HepG2 (cell line): ENCODE data around the gene LMF2. TPM values are rescaled to one million over a fixed set of nuclear protein-coding genes. Genes with fewer than 3 reads are reported as not detected.

ENCODE experiments used
- CC2D1A ChIP-seq: sonication (generic); formaldehyde crosslinking; IDR thresholded peaks from 2 replicates; pipeline ENCODE4 v1.8.1; 2023; ENCODE audit warnings: mild to moderate bottlenecking, missing genetic modification reagents
- FOXJ3 ChIP-seq: sonication (generic); formaldehyde crosslinking; IDR thresholded peaks from 2 replicates; pipeline ENCODE4 v1.4.0; 2020; ENCODE audit warnings: missing genetic modification reagents, mild to moderate bottlenecking, borderline replicate concordance
- HMGA1 ChIP-seq: sonication (generic); formaldehyde crosslinking; conservative IDR thresholded peaks from 2 replicates; pipeline ENCODE4 v1.4.0; 2020; ENCODE audit warnings: missing genetic modification reagents
- KLF6 ChIP-seq: IDR thresholded peaks from 2 replicates; pipeline ENCODE4 v1.8.0; 2016; ENCODE audit warnings: missing biosample characterization, missing genetic modification reagents
- MATR3 ChIP-seq: sonication (generic); formaldehyde crosslinking; IDR thresholded peaks from 2 replicates; pipeline ENCODE4 v1.4.0; 2020; ENCODE audit warnings: missing genetic modification reagents
- NFIB ChIP-seq: sonication (generic); formaldehyde crosslinking; IDR thresholded peaks from 2 replicates; pipeline ENCODE4 v1.9.0; 2021; ENCODE audit warnings: missing genetic modification reagents, mild to moderate bottlenecking, borderline replicate concordance
- NFKB2 ChIP-seq: sonication (generic); formaldehyde crosslinking; IDR thresholded peaks from 2 replicates; pipeline ENCODE4 v1.4.0; 2020; ENCODE audit warnings: missing genetic modification reagents, borderline replicate concordance
- PTBP1 ChIP-seq: fragments of 200-400 bp; formaldehyde crosslinking; IDR thresholded peaks from 2 replicates; pipeline ENCODE4 v1.6.1; 2018; ENCODE audit warnings: low read length, low read depth; ENCODE audit not compliant: poor library complexity, severe bottlenecking
- RFXAP ChIP-seq: sonication (generic); formaldehyde crosslinking; IDR thresholded peaks from 2 replicates; pipeline ENCODE4 v1.4.0; 2020; ENCODE audit warnings: missing genetic modification reagents, borderline replicate concordance
- TGIF2 ChIP-seq: IDR thresholded peaks from 2 replicates; pipeline ENCODE4 v1.6.1; 2016; ENCODE audit warnings: control low read depth, missing compliant biosample characterization
- ZNF235 ChIP-seq: sonication (generic); formaldehyde crosslinking; IDR thresholded peaks from 2 replicates; pipeline ENCODE4 v1.8.1; 2023; ENCODE audit warnings: mild to moderate bottlenecking, missing genetic modification reagents, borderline replicate concordance
- ZNF562 ChIP-seq: sonication (generic); formaldehyde crosslinking; IDR thresholded peaks from 2 replicates; pipeline ENCODE4 v1.8.0; 2022; ENCODE audit warnings: missing genetic modification reagents, borderline replicate concordance
- ZNF572 ChIP-seq: sonication (generic); formaldehyde crosslinking; IDR thresholded peaks from 2 replicates; pipeline ENCODE4 v1.5.1; 2020; ENCODE audit warnings: mild to moderate bottlenecking, missing genetic modification reagents
- ZNF644 ChIP-seq: IDR thresholded peaks from 2 replicates; pipeline ENCODE4 v1.6.1; 2016; ENCODE audit warnings: low read depth
- polyA plus RNA-seq, 8 experiments: library from polyadenylated mRNA; depleted of rRNA in 3 of 8; stranded (reverse) in 7 of 8; unstranded in 1 of 8; fragments of >200 nt; fragmentation: Illumina TruSeq in 4 of 8; extraction: Trizol in 4 of 8; gene quantifications; 2 replicates each; pipeline versions ENCODE4 v1.2.1 to v1.2.3, GENCODE V29; 2011 to 2016; ENCODE audit warnings: low read depth in 4 of 8, missing spikeins in 1 of 8, mixed read lengths in 1 of 8; ENCODE audit not compliant: insufficient read depth in 1 of 8
- total RNA-seq, 5 experiments: library from RNA; depleted of rRNA; stranded (reverse); fragments of >200 nt; fragmentation: Illumina TruSeq; extraction: Trizol; gene quantifications; 2 replicates each; pipeline ENCODE4 v1.2.3, GENCODE V29; 2016; ENCODE audit warnings: low read depth in 1 of 5
- TF ChIP-seq, protein P1 (sequence below): fragments of 450-650 bp; IDR thresholded peaks from 2 replicates; pipeline ENCODE4 v1.6.1; 2017; ENCODE audit warnings: mild to moderate bottlenecking
- TF ChIP-seq, protein P2 (sequence below): sonication (generic); formaldehyde crosslinking; IDR thresholded peaks from 2 replicates; pipeline ENCODE4 v1.9.0; 2021; ENCODE audit warnings: missing genetic modification reagents, borderline replicate concordance
- TF ChIP-seq, protein P3 (sequence below): sonication (generic); formaldehyde crosslinking; IDR thresholded peaks from 2 replicates; pipeline ENCODE4 v1.4.0; 2020; ENCODE audit warnings: mild to moderate bottlenecking, low read depth, missing genetic modification reagents
- TF ChIP-seq, protein P4 (sequence below): sonication (generic); formaldehyde crosslinking; IDR thresholded peaks from 2 replicates; pipeline ENCODE4 v1.8.0; 2023; ENCODE audit warnings: mild to moderate bottlenecking, missing genetic modification reagents

Gene LMF2
- total and polyA plus RNA-seq, 2 of the 13 experiments (the other 11 are each of a cell fraction or from before 2014, with no cell fraction given): 23.3 to 30.6 TPM

DNA sequence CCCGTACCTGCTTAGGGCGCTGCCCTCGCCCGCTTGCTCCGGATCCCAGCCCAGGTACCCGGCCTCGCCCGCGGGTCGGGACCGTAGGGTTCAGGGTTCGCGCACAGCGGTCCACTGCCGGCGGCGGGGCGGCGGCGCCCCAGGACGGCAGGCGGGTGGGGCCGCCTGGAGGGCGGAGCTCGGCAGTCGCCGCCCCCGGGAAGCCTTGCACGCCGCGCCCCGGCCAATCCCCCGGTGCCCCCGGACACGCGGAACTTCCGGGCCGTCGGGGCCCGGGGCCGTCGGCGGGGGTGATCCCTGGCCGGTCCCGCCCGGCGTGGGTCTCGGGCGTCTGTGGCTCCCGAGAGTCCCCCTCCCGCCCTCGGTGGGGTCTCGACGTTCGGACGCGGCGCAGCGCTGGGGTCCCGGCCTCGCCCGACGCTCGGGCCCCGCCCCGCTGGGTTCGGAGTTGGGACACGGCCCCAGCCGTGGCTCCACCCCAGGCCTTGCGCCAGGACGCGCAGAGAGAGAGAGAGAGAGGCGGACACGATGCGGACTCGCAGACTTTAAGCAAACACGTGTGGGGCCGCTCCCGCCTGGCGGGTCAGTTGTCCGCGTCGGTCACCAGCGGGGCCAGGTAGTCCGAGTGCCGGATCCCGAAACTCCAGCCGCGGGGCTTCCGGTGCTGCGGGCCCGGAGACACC is 22.5 kb upstream of the LMF2 start, which contains the start of gene TYMP (continued):
- no peak for TF ChIP-seq ZNF572 (CRISPR knock-in tag)
- TF ChIP-seq NFIB (CRISPR knock-in tag): no peak
- TF ChIP-seq, protein P1, sequence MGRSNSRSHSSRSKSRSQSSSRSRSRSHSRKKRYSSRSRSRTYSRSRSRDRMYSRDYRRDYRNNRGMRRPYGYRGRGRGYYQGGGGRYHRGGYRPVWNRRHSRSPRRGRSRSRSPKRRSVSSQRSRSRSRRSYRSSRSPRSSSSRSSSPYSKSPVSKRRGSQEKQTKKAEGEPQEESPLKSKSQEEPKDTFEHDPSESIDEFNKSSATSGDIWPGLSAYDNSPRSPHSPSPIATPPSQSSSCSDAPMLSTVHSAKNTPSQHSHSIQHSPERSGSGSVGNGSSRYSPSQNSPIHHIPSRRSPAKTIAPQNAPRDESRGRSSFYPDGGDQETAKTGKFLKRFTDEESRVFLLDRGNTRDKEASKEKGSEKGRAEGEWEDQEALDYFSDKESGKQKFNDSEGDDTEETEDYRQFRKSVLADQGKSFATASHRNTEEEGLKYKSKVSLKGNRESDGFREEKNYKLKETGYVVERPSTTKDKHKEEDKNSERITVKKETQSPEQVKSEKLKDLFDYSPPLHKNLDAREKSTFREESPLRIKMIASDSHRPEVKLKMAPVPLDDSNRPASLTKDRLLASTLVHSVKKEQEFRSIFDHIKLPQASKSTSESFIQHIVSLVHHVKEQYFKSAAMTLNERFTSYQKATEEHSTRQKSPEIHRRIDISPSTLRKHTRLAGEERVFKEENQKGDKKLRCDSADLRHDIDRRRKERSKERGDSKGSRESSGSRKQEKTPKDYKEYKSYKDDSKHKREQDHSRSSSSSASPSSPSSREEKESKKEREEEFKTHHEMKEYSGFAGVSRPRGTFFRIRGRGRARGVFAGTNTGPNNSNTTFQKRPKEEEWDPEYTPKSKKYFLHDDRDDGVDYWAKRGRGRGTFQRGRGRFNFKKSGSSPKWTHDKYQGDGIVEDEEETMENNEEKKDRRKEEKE: no peak
- TF ChIP-seq KLF6 (CRISPR knock-in tag): no peak; the same call in 1 of the 2 replicates
- no peak for TF ChIP-seq RFXAP (CRISPR knock-in tag)
- TF ChIP-seq PTBP1: no peak
- TF ChIP-seq MATR3 (CRISPR knock-in tag): no peak
- no peak for TF ChIP-seq CC2D1A (CRISPR knock-in tag)
- TF ChIP-seq ZNF562 (CRISPR knock-in tag): no peak
- TF ChIP-seq, protein P2, sequence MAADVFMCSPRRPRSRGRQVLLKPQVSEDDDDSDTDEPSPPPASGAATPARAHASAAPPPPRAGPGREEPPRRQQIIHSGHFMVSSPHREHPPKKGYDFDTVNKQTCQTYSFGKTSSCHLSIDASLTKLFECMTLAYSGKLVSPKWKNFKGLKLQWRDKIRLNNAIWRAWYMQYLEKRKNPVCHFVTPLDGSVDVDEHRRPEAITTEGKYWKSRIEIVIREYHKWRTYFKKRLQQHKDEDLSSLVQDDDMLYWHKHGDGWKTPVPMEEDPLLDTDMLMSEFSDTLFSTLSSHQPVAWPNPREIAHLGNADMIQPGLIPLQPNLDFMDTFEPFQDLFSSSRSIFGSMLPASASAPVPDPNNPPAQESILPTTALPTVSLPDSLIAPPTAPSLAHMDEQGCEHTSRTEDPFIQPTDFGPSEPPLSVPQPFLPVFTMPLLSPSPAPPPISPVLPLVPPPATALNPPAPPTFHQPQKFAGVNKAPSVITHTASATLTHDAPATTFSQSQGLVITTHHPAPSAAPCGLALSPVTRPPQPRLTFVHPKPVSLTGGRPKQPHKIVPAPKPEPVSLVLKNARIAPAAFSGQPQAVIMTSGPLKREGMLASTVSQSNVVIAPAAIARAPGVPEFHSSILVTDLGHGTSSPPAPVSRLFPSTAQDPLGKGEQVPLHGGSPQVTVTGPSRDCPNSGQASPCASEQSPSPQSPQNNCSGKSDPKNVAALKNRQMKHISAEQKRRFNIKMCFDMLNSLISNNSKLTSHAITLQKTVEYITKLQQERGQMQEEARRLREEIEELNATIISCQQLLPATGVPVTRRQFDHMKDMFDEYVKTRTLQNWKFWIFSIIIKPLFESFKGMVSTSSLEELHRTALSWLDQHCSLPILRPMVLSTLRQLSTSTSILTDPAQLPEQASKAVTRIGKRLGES (CRISPR knock-in tag): 0 out of 2 replicates have a peak, but pooled peaks have one; percentile 61
- TF ChIP-seq TGIF2 (CRISPR knock-in tag): peak; percentile 40; the same call in 1 of the 2 replicates
- no peak for TF ChIP-seq HMGA1 (CRISPR knock-in tag)
- TF ChIP-seq, protein P3, sequence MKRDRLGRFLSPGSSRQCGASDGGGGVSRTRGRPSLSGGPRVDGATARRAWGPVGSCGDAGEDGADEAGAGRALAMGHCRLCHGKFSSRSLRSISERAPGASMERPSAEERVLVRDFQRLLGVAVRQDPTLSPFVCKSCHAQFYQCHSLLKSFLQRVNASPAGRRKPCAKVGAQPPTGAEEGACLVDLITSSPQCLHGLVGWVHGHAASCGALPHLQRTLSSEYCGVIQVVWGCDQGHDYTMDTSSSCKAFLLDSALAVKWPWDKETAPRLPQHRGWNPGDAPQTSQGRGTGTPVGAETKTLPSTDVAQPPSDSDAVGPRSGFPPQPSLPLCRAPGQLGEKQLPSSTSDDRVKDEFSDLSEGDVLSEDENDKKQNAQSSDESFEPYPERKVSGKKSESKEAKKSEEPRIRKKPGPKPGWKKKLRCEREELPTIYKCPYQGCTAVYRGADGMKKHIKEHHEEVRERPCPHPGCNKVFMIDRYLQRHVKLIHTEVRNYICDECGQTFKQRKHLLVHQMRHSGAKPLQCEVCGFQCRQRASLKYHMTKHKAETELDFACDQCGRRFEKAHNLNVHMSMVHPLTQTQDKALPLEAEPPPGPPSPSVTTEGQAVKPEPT (CRISPR knock-in tag): 0 out of 2 replicates have a peak, but pooled peaks have one; percentile 52
- TF ChIP-seq, protein P4, sequence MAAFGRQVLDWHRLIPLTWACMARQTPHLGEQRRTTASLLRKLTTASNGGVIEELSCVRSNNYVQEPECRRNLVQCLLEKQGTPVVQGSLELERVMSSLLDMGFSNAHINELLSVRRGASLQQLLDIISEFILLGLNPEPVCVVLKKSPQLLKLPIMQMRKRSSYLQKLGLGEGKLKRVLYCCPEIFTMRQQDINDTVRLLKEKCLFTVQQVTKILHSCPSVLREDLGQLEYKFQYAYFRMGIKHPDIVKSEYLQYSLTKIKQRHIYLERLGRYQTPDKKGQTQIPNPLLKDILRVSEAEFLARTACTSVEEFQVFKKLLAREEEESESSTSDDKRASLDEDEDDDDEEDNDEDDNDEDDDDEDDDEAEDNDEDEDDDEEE (CRISPR knock-in tag): no peak; the same call in 1 of the 2 replicates
- no peak for TF ChIP-seq ZNF644
- no peak for TF ChIP-seq NFKB2 (CRISPR knock-in tag)
- TF ChIP-seq FOXJ3: peak; percentile 29; the same call in 1 of the 2 replicates
- no peak; the same call in 1 of the 2 replicates for TF ChIP-seq ZNF235 (CRISPR knock-in tag)
